Parathyroid adenoma (tissue), 2 donors: ENCODE measurements around the gene USP24.

Experiments
- H2AFZ ChIP-seq: fragments of 300-600 bp; sonication (generic); one replicate; pipeline ENCODE4 v1.7.0; 2017; ENCODE audit warnings: antibody characterized with exemption, mild to moderate bottlenecking
- H3K27ac ChIP-seq: fragments of 300-600 bp; sonication (generic); one replicate; pipeline ENCODE4 v1.7.0; 2017
- H3K27me3 ChIP-seq: fragments of 300-600 bp; sonication (generic); one replicate; pipeline ENCODE4 v1.7.0; 2017; ENCODE audit warnings: low read length; ENCODE audit not compliant: control insufficient read depth, insufficient read depth
- H3K36me3 ChIP-seq: fragments of 300-600 bp; sonication (generic); one replicate; pipeline ENCODE4 v1.7.0; 2017; ENCODE audit warnings: low read length; ENCODE audit not compliant: control insufficient read depth, insufficient read depth
- H3K4me1 ChIP-seq: fragments of 300-600 bp; sonication (generic); one replicate; pipeline ENCODE4 v1.7.0; 2017; ENCODE audit warnings: control low read depth
- H3K4me2 ChIP-seq: fragments of 300-600 bp; sonication (generic); one replicate; pipeline ENCODE4 v1.7.0; 2017; ENCODE audit warnings: low read length
- H3K4me3 ChIP-seq: fragments of 300-600 bp; sonication (generic); one replicate; pipeline ENCODE4 v1.7.0; 2017; ENCODE audit warnings: low read depth, low read length
- H3K79me2 ChIP-seq: fragments of 300-600 bp; sonication (generic); one replicate; pipeline ENCODE4 v1.7.0; 2017; ENCODE audit warnings: control low read depth
- H3K9ac ChIP-seq: fragments of 300-600 bp; sonication (generic); one replicate; pipeline ENCODE4 v1.7.0; 2017; ENCODE audit warnings: mild to moderate bottlenecking
- H3K9me3 ChIP-seq: fragments of 300-600 bp; sonication (generic); one replicate; pipeline ENCODE4 v1.7.0; 2017; ENCODE audit warnings: low read length; ENCODE audit not compliant: control insufficient read depth
- CTCF ChIP-seq: fragments of 300-600 bp; sonication (generic); IDR thresholded peaks from one replicate; pipeline ENCODE4 v1.7.0; 2017; ENCODE audit warnings: antibody characterized with exemption, mild to moderate bottlenecking
- donor health status: primary hyperparathyroidism.

USP24 gene

GRCh38 chr1:55255901-55256300 lies 40.7 kb upstream of the USP24 start:
- H3K27ac ChIP-seq: no peak overlapping the region
- H3K27me3 ChIP-seq: no peaks in the 10 kb centered on the region
- no peaks in the 10 kb centered on the region for H3K4me1 ChIP-seq
- no peaks in the 10 kb centered on the region for H3K79me2 ChIP-seq
- no peak overlapping the region for H3K9ac ChIP-seq
- H2AFZ ChIP-seq: no peak overlapping the region
- no peak overlapping the region for H3K4me3 ChIP-seq
- H3K4me2 ChIP-seq: no peak overlapping the region
- H3K9me3 ChIP-seq: no peaks in the 10 kb centered on the region
- no peak for TF ChIP-seq CTCF
- H3K36me3 ChIP-seq: no peaks in the 10 kb centered on the region

GRCh38 chr1:55252942-55253589 lies 37.9 kb upstream of the USP24 start:
- no peak overlapping the region for H3K27ac ChIP-seq
- H3K79me2 ChIP-seq: no peaks in the 10 kb centered on the region
- TF ChIP-seq CTCF: no peak

GRCh38 chr1:55250399-55251075 lies 35.4 kb upstream of the USP24 start:
- no peak overlapping the region for H3K9ac ChIP-seq
- H3K4me1 ChIP-seq: no peaks in the 10 kb centered on the region
- H3K27ac ChIP-seq: no peak overlapping the region
- H3K36me3 ChIP-seq: no peaks in the 10 kb centered on the region
- H3K4me2 ChIP-seq: no peak overlapping the region
- no peak overlapping the region for H3K4me3 ChIP-seq
- H3K27me3 ChIP-seq: no peaks in the 10 kb centered on the region
- no peaks in the 10 kb centered on the region for H3K9me3 ChIP-seq
- TF ChIP-seq CTCF: no peak
- no peaks in the 10 kb centered on the region for H3K79me2 ChIP-seq
- H2AFZ ChIP-seq: no peak overlapping the region

More at GRCh38 chr1:55252942-55253589, 37.9 kb upstream of the USP24 start:
- Histone ChIP-seq H3K4me1 (no peaks in the 10 kb centered on the region), H3K4me2 (no peak overlapping the region), H3K36me3 (no peaks in the 10 kb centered on the region), H3K9me3 (no peaks in the 10 kb centered on the region), H3K9ac (no peak overlapping the region), H3K27me3 (no peaks in the 10 kb centered on the region), H2AFZ (no peak overlapping the region), H3K4me3 (no peak overlapping the region)

- H3K36me3 ChIP-seq: no peaks in the 10 kb centered on the region
- no peak overlapping the region for H3K9ac ChIP-seq
- no peak overlapping the region for H3K27ac ChIP-seq
- no peaks in the 10 kb centered on the region for H3K27me3 ChIP-seq
- no peaks in the 10 kb centered on the region for H3K79me2 ChIP-seq
- H3K4me3 ChIP-seq: no peak overlapping the region
- H3K9me3 ChIP-seq: no peaks in the 10 kb centered on the region
- H3K4me1 ChIP-seq: no peaks in the 10 kb centered on the region
- H3K4me2 ChIP-seq: no peak overlapping the region
- H2AFZ ChIP-seq: no peak overlapping the region
- no peak for TF ChIP-seq CTCF
These were observed 34.7 kb upstream of the USP24 start for GRCh38 chr1:55249646-55250398.
